Glomerular endothelial cell (primary cell): ENCODE data around the gene ITLN2. TPM values are rescaled to one million over a fixed set of nuclear protein-coding genes. Genes with fewer than 3 reads are reported as not detected.
"Not testable (repeated sequence)": the region's sequence is repeated elsewhere in the genome, so short reads cannot be mapped to it uniquely, and the experiment has no call there.

Experiments used
- DNase-seq: peaks from one replicate; pipeline ENCODE4 v3.0.0-alpha.2; 2011; ENCODE audit warnings: low read depth, low spot score; ENCODE audit errors: extremely low read depth
- total RNA-seq: library from RNA; depleted of rRNA; stranded (reverse); fragments of >200 nt; gene quantifications from 2 replicates; pipeline ENCODE4 v1.2.3, GENCODE V29; 2015

ITLN2 gene
- not detected in 2 replicates for total RNA-seq

DNA sequence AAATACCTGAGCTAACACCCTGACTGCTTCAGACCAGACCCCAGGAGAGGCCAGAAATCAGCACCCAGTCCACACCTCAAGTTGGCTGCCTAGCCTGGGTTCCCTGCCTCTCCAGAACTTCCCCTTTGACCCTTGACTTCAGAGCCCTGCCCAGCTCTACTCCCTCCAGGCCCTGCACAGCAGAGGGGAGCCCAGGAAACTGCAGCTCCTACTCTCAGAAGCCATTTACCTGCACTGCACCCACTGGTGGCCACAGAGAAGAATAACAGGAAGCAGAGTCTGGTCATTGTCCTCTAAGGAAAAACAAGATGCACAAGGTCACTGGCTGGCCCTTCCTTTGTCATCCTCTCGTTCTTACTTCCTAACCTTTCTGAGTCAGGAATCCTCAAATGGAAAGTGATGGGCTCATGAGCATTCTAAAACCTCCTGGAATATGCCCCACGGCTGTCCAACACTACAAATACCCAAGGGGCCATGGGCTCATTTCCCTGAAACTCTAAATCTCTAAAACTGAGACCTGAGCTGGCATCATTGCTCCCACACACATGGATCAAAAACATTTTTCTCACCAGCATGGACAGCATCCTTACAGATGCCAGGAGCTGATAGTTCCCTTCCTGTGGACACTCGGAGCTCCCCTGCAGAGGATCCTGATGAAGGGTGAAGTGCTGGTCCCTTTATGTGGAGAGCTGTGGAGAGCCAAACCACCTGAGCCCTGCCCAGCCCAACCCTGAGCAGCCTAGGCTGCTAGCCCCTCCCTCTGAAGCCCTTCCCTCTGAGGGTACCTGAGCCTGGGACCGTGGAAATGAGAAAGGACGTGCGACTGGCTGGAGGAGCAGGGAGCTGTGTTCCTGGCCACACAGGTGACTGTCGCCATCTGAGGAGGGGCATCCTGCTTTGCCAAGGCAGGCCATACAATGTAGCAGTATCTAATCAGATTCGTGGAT lies at the start of gene ITLN2:
ITLN2 (minus strand) TSS at position 652 of the 947 bp plus-strand sequence; CDS start at position 584, 68 bp downstream.
- DNase-seq, result no peak

DNA sequence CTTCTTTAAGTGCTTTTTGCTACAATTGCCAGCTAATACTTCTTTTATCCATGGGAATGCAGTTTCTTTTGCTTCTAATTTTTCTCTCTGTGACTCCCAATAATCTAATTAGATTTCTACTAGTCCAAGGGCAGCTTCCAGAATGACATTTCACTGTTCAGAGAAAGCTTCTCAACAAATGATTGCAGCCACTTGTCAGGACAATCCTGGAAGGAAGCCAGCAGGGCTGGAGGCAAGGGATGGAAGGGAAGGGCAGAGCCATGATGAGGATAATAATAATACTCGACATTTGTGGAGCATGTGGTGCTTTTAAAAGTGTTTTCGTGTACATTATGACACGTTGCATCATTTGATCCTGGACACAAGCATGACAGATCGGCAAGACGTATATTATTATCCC lies 46.9 kb upstream of the ITLN2 start:
- no peak for DNase-seq

DNA sequence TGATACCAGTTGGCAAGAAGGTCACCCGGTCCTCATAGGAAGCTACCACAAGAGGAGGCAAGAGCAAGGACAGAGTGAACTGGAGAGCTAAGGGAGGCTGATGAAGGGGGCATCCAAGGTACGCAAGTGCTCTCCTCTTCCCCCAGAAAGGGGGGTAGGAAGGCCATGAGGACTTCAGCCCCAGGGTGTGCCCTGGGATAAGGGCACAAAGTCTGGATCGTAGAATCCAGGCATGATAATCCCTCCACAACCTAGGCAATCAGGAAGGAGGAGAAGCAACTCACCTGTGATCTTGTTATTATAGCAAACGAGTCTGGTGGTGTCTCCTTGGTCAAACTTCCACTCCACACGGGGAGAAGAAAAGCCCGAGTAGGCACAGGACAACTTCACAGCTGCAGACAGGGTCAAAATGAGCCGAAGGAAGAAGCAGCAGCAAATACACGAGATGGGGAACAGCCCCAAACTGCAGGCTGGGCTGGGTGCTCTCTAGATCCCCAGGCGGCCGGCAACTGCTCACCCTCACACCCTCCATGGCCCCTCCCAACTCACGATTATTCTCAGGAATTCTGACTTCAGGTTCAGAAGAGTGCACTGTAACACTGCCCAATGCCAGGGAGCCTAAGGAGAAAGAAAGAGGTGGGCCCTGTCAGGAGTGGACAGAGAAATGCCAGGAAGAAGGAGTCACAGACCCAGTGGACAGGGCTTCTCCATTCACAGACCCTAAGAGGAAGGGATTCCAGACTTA lies 46.3 kb upstream of the ITLN2 start:
- DNase-seq, result no peak

DNA sequence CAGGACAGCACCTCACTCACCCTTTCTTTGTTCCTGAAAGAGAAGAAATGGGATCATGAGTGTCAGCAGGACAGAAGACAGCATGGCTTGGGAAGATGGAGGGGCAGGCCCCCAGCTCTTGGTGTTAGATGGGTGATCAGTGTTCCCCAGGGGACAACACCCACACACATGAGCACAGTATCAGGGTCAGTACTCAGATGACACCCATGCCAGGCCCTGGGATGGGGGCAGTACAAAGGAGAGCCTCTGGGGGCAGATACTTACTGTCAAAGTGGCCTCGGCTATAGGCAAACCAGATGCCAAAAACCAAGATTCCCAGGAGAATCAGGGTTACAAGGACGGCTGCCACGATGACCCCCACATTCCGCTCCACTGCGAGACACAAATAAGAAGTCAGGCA lies 44.8 kb upstream of the ITLN2 start:
- no peak for DNase-seq

DNA sequence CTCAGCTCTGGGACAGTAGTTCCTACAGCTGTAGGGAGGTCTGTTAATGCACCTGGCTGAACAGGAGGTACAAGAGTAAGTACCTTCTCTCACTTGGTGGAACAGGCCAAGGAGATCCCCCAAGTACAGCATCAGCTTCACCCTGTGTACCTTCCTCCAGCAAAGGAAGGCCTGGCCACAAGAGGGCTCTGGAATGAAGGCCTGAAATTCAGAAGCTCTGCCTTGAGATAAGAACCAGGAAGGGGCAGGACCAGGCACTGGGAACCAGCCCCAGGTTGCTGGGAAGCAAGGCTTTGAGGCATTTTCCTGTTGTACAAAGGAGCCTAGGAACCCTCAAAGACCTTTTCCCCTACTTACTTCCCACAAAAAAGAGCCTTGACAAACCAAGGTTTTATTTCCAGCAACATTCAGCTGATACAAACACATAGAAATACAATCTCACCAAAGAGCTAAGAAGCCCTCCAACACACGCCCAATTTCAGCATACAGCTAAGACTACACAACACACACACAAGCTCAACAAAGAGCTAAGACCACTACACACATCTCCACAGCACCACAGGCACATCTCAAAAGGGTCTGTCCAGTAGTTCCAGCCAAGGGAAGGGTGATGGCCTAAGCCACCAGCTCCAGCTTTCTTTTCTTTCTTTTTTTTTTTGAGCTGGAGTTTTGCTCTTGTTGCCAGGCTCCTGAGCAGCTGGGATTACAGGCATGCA lies 42.9 kb upstream of the ITLN2 start:
- DNase-seq, result peak; percentile 68

DNA sequence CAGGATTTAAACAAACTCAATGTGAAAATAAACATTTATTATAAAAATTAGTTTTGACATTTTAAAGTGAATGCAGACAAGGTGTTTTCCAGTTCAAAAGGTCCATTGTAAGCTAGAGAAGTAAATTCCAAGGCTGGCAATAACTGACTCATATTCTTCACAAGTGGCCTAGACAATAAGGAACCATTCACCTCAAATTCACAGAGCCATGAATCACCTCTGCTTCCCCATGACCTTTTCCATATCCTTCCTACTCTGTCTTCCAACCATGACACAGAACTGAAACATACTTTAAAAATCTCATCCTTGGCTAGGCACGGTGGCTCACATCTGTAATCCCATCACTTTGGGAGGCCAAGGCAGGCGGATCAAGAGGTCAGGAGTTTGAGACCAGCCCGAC lies 41.6 kb upstream of the ITLN2 start:
- DNase-seq, result peak; percentile 66

DNA sequence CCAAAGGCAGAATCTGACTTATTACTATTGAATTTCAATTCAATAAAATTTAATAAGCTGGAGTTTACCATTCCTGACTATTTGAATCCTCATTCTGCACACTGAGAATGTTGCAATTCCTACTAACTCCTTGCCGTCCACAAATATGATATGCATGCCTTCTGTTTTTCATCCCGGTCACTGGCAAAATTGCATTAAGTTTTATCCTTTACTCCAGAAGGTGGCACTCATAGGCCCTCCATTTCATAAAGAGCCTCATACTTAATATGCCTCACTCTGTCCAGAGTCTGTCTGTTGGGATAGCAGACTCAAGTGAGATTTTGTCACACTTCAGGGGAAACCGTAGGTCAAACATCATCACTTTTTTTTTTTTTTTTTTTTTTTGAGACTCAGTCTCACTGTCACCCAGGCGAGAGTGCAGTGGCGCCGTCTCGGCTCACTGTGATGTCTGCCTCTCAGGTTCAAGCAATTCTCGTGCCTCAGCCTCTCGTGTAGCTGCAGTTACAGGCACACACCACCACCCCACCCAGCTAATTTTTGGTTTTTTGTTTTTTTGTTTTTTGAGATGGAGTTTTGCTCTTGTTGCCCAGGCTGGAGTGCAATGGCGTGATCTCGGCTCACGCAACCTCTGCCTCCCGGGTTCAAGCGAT lies 39.1 kb upstream of the ITLN2 start:
- no peak for DNase-seq

DNA sequence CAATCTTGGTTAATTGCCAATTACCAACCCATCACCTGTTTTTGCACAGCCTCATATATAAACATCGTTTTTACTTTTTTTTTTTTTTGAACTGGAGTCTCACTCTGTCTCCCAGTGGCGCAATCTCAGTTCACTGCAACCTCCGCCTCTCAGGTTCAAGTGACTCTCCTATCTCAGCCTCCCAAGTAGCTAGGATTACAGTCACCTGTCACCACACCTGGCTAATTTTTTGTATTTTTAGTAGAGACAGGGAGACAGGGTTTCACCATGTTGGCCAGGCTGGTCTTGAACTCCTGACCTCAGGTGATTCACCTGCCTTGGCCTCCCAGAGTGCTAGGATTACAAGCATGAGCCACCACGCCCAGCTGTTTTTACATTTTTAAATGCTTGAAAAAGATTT lies 37.4 kb upstream of the ITLN2 start:
- DNase-seq, result not testable (repeated sequence)

DNA sequence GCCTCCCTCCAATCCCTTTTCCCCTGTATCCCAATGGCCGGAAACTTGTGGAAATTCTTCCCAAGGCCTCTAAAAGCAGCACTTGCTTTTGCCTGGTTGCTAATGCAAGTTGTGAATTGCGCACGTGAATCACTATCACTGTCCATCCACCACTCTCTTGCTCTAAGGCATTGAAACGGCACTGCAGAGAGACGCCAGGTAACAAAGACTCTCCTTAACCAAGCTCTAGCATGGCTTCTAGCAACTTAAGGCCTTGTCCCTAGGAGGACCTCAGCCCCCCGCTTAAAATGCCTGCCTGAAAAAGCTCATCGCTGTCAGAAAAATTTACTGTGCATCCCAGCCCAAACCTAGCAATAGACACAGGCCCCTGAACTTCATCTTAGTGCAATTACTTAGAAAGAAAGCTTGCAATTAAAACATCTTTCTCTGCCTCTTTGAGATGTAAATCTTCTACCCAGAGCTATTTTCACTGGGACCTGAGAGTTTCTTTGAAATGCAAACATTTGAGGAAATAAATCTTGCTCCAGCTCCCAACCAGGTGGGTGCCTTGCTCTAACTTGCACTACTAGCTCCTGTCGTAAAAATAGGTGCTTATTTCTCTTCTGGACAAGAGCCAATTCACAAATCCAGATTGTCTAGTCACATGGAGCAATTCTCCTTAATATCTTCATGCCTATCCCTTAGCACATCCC lies 32.9 kb upstream of the ITLN2 start:
- DNase-seq, result no peak

DNA sequence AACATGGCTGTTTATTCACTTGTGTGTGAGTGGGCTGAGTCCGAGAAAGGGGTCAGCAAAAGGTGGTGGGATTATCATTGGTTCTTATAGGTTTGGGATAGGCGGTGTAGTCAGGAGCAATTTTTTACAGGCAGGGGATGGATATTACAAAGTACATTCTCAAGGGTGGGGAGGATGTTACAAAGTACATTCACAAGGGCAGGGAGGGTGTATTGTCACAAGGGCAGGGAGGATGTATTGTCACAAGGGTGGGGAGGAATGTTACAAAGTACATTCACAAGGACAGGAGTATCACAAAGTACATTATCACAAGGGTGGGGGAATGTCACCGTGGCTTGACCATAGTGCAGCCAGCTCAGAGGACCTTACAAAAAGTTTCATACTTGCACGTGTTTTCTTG lies 31.1 kb upstream of the ITLN2 start:
- no peak for DNase-seq

DNA sequence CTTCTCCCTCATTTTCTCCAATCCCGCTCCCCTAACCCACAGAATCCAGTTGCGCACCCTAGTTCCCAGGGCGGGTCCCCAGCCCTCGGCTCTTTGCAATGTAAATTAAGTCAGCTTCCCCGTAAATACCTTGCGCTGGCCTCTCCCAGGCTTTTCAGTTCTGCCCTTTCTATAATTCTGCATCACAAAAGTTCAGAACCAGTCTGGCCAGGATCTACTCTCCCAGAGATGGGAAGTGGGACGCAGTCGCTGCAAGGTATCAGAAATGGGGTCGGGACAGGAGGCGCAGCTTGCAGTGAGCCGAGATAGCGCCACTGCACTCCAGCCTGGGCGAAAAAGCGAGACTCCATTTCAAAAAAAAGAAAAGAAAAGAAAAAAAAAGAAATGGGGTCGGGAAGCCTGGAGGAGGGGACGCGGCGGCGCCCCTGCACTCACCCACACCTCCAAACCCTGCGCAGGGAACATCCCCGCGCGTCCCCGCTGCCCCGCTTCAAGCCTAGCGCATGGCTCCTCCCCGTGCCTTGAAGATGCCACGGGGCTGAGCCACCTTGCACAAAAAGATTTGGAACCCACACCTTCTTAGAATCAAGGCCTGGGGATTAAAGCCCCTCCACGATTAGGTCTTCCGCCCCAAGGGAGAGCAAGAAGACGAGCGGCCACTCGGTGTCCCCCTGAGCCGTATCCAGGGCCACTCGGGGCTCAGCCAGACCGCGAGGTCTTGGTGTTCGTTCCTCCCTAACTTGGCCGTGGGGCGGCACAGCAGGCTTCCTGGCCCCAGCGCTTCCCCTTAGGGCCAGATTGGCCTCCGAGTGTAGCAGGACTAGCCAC lies 27.2 kb upstream of the ITLN2 start:
- no peak for DNase-seq

DNA sequence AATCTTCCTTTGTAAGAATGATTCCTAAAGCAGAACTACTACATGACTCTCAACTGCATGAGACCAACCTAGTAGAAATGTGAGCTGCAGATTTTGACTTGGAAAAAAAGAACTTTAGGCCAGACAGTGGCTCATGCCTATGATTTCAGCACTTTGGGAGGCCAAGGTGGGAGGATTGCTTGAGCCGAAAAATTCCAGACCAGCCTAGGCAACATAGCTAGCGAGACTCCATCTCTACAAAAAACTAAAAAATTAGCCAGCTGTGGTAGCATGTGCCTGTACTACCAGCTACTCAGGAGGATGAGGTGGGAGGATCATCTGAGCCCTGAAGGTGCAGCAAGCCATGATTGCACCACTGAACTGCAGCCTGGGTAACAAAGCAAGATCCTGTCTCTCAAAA lies 24.7 kb upstream of the ITLN2 start:
- DNase-seq, result no peak

DNA sequence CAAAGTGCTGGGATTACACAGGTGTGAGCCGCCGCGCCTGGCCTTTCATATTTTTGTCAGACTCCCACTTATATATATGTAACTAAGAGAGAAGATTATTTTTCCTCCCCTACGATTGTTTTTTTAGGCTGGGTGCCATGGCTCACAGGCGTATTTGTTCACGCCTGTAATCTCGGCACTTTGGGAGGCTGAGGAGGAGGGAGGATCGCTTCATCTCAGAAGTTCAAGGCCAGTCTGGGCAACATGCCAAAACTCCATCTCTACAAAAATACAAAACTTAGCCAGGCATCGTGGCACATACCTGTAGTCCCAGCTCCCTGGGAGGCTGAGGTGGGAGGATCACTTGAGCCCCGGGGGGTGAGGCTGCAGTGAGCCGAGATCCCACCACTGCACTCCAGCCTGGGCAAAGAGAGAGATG lies 23.9 kb upstream of the ITLN2 start:
- DNase-seq, result no peak

DNA sequence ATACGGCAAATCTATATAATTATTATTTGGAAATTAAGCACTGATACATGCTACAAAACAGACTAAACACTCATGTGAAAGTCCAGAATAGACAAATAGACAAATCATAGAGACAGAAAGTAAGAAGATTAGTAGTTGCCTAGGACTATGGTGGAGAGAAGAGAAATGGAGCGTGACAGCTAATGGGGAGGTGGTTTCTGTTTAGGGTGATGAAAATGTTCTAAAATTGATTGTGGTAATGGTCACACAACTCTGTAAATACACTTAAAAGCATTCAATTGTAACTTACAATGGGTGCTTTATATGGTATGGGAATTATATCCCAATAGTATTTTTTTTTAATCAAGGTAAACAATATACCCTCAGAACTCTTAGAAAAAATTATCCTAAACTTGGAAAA lies 20.4 kb upstream of the ITLN2 start:
- DNase-seq, result no peak

DNA sequence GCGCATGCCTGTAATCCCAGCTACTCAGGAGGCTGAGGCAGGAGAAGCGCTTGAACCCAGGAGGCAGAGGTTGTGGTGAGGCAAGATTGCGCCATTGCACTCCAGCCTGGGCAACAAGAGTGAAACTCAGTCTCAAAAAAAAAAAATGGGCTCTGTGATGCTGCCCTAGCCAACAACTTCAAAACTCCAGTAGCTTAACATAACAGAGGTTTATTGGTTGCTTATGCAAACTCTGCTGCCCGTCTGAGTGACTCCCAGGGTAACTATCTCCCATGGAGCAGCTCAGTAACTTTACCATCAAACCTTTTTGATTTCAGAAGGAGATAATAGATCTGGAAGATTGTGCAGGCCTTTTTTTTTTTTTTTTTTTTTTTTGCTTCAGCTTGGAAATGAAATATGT lies 18.9 kb upstream of the ITLN2 start:
- no peak for DNase-seq

DNA sequence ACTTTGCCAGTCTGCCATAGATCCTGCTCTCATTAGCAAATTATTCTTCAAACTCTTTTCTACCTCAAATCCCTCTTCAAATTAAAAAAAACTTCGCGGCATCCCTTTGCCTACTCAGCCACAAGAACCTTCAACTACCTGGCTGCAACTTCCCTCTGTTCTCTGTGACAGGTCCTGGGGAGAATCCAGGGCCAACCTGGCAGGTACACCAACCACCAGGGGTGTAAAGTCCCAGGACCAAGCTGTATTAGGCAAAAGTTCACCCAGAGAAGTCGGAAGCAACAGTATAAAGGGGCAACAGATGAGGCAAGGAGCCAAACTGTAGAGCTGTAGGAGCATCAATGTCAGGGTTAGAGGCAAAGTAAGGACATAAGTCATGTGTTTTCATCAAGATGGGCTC lies 18.3 kb upstream of the ITLN2 start:
- DNase-seq, result no peak

DNA sequence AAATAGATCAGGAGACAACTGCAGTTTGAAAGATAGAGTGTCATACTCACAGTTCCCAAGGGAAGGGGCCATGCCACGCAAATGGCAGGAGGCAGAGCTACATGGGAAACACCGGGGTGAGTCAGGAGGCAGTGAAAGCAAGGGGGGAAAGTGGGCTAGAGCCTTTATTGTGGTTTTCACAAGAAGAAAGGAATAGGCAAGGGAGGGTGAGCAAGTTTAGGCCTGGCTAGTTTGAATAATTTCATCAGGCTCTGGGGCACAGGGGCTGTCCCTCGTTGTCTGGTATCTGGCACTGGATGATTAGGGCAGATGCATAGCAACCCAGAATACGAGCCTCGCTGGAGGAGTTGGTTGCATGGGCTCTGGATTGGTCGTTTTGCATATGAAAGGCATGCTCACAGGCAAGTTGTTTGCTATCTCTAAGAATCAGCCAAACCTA lies 17.0 kb upstream of the ITLN2 start:
- DNase-seq, result no peak

DNA sequence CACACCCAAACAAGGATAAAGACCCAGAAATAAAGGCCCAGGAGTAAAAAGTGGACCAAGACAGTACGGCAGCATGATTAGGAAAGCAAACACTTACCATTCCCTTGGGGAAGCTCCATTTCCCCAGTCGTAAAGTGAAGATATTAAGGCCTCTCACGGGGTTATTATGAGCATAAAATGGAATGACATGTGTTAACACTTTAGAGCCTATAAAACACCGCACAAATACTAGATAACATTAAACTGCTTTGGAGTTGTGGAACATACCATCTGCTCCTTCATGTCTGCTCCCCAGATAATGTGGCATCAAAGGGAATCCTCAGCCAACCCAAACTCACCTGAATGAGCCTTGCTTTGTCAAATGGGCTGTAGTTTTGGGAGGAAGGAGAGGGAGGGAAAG lies 8.9 kb upstream of the ITLN2 start:
- DNase-seq, result no peak

DNA sequence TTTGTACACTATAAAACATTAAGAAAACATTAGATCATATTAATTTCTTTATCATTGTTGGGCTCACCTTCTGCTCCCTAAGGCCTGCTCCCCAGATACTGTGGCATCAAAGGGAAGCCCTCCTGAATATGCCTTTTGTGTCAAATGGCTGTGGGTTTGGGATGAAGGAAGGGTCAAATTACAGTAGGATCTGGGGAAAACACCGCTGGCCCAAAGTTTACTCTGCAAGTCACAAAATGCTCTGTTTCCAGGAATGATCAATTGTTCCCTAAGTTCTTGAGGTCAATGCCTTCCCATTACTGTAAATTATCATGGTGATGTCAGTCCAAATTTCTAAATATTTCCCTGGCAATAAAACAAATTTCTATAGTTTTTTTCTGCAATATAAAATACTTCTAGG lies 6.8 kb upstream of the ITLN2 start:
- no peak for DNase-seq
